Stomach (tissue), 9 donors: ENCODE data around the gene ITGB7. TPM values are rescaled to one million over a fixed set of nuclear protein-coding genes. Genes with fewer than 3 reads are reported as not detected.

Experiments used
- DNase-seq, 2 donors: peaks; one replicate each; pipeline versions ENCODE4 v3.0.0 to v3.0.0-alpha.2; 2013 to 2019
- H3K27ac ChIP-seq, 5 donors: fragments of 200-600 bp in 4 of 5; sonication (generic) in 4 of 5; one replicate each; pipeline ENCODE4 v1.5.1; 2013 to 2019; ENCODE audit warnings: mild to moderate bottlenecking in 1 of 5, moderate library complexity in 1 of 5
- H3K27me3 ChIP-seq, 3 donors: fragments of 200-600 bp; sonication (generic); one replicate each; pipeline ENCODE4 v1.5.1; 2017 to 2019; ENCODE audit warnings: mixed run types in 1 of 3
- H3K36me3 ChIP-seq, 4 donors: fragments of 200-600 bp; sonication (generic); 1 replicate in 3 of 4; 2 replicates in 1 of 4; pipeline ENCODE4 v1.5.1; 2016 to 2019
- H3K4me1 ChIP-seq, 4 donors: fragments of 200-600 bp; sonication (generic); one replicate each; pipeline ENCODE4 v1.5.1; 2016 to 2019
- H3K4me3 ChIP-seq, 4 donors: fragments of 200-600 bp; sonication (generic) in 3 of 4; one replicate each; pipeline ENCODE4 v1.5.1; 2016 to 2019; ENCODE audit warnings: mild to moderate bottlenecking in 1 of 4
- H3K9me3 ChIP-seq, 4 donors: fragments of 200-600 bp; sonication (generic); one replicate each; pipeline ENCODE4 v1.5.1; 2016 to 2019
- EP300 ChIP-seq: sonication (generic); formaldehyde crosslinking; IDR thresholded peaks from one replicate; pipeline ENCODE4 v1.6.1; 2017; ENCODE audit warnings: antibody characterized with exemption
- POLR2A ChIP-seq, 4 donors: fragments of 450-650 bp; IDR thresholded peaks; one replicate each; pipeline ENCODE4 v1.6.1; 2016; ENCODE audit warnings: antibody characterized with exemption in 4 of 4, control low read depth in 2 of 4, mild to moderate bottlenecking in 1 of 4, moderate library complexity in 1 of 4
- POLR2AphosphoS5 ChIP-seq, 3 donors: sonication (generic); formaldehyde crosslinking; IDR thresholded peaks; one replicate each; pipeline ENCODE4 v1.6.1; 2016; ENCODE audit warnings: antibody characterized with exemption in 3 of 3
- WGBS, 5 donors: extraction: QIAGEN DNeasy Blood & Tissue Kit in 3 of 5; methylation state at CpG; one replicate each; pipeline versions ENCODE4 v1.1.5 to v1.1.7; 2013 to 2018; 5-methylcytosine and 5-hydroxymethylcytosine counted together
- intact Hi-C: fragments of 100-400 bp; cut with DNase I; formaldehyde crosslinking; loops from one replicate; pipeline ENCODE4 v1.15.1; 2023; ENCODE audit warnings: low total_unique reads
- polyA plus RNA-seq, 3 donors: library from polyadenylated mRNA; stranded (reverse); fragments of 200-250 nt; gene quantifications; one replicate each; pipeline ENCODE4 v1.2.3, GENCODE V29; 2013
- total RNA-seq, 5 donors: library from RNA; depleted of rRNA; stranded (reverse); fragments of >200 nt; gene quantifications; one replicate each; pipeline versions ENCODE4 v1.1.0 to v1.2.3, GENCODE V29; 2014 to 2016
- TF ChIP-seq, protein P1 (sequence below), 7 experiments: fragments of 450-650 bp in 4 of 7; fragments of 200-600 bp in 3 of 7; sonication (generic) in 3 of 7; IDR thresholded peaks; one replicate each; pipeline ENCODE4 v1.5.1; 2016 to 2019; ENCODE audit warnings: antibody characterized with exemption in 7 of 7, control low read depth in 2 of 7, mild to moderate bottlenecking in 1 of 7
- donor health status: healthy with polysubstance abuse.
- donor health status: Bipolar disorder and iron deficiency.
- donor health status: healthy.

The ITGB7 gene
- total and polyA plus RNA-seq, 8 donors, result 0.56 to 29.5 (median 4.2) TPM; not detected in 2

- peaks cover 10 to 51% (median 43%) of the 10 kb centered on the region in 4 donors for H3K36me3 ChIP-seq
- no peaks in the 10 kb centered on the region for H3K27me3 ChIP-seq
- intact Hi-C loops, result no loop called here
- H3K4me3 ChIP-seq, result no peak overlapping the region
- H3K9me3 ChIP-seq, result no peaks in the 10 kb centered on the region
- 62 to 71% (median 70%) methylated on average over 9 to 10 of the region's 10 CpGs for WGBS, 5 donors
- TF ChIP-seq POLR2A (IDR thresholded peaks at IDR 0.05) (no peak), EP300 (no peak), POLR2AphosphoS5 (IDR thresholded peaks at IDR 0.05) (no peak)
- TF ChIP-seq, protein P1, sequence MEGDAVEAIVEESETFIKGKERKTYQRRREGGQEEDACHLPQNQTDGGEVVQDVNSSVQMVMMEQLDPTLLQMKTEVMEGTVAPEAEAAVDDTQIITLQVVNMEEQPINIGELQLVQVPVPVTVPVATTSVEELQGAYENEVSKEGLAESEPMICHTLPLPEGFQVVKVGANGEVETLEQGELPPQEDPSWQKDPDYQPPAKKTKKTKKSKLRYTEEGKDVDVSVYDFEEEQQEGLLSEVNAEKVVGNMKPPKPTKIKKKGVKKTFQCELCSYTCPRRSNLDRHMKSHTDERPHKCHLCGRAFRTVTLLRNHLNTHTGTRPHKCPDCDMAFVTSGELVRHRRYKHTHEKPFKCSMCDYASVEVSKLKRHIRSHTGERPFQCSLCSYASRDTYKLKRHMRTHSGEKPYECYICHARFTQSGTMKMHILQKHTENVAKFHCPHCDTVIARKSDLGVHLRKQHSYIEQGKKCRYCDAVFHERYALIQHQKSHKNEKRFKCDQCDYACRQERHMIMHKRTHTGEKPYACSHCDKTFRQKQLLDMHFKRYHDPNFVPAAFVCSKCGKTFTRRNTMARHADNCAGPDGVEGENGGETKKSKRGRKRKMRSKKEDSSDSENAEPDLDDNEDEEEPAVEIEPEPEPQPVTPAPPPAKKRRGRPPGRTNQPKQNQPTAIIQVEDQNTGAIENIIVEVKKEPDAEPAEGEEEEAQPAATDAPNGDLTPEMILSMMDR (IDR thresholded peaks at IDR 0.05), result no peak
- peaks cover 0 to 15% (median 12%) of the 10 kb centered on the region in 4 donors for H3K4me1 ChIP-seq
- no peak overlapping the region for H3K27ac ChIP-seq
- DNase-seq, result peak in 1 of 2 donors; percentile 17
Observed at GRCh38 chr12:53171725-53172329, 35.2 kb downstream of the ITGB7 start.

DNA sequence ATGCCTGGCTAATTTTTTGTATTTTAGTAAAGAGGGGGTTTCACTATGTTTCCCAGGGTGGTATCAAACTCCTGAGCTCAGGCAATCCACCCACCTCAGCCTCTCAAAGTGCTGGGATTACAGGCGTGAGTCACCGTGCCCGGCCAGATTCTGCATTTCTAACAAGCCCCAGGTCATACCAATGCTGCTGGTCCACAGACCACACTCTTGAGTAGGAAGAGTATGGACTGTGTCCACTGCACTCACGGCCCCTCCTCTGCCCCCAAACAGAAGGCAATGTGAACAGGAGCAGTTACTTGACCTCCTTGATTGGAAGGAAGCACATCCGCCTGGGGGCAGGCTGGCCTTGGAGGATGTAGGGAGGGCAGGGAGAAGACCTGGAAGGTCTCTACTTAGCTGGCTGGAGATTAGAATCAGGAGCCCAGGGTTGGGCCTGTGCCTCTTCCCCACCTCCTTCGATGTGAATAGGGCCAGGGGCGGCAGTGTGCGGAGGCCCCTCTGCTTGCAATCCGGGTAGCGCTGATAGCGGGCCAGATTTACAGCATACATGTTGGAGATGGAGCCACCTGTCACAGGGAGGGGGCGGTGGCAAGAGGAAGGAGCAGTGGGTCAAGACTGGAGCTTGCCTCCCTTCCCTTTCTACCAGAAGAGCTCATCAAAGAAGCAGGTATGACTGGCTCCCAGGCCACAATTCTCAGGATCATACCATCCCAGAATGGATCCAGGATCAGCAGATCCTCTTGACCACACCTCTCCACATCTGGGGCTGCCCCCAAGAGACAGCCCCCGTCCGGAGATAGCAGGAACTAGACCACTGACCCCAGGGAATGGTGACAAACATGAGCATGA, 36.0 kb downstream of the ITGB7 start:
- Histone ChIP-seq H3K36me3 (peaks cover 10 to 57% (median 44%) of the 10 kb centered on the region in 4 donors), H3K9me3 (no peaks in the 10 kb centered on the region), H3K27ac (no peak overlapping the region), H3K4me1 (peaks cover 0 to 15% (median 12%) of the 10 kb centered on the region in 4 donors), H3K27me3 (no peaks in the 10 kb centered on the region), H3K4me3 (no peak overlapping the region)
- DNase-seq, result peak in 1 of 2 donors; percentile 9
- 80 to 92% (median 83%) methylated on average over 14 of the region's 14 CpGs for WGBS, 5 donors
- intact Hi-C loops, result no loop called here
- no peak for TF ChIP-seq POLR2AphosphoS5 (IDR thresholded peaks at IDR 0.05)

DNA sequence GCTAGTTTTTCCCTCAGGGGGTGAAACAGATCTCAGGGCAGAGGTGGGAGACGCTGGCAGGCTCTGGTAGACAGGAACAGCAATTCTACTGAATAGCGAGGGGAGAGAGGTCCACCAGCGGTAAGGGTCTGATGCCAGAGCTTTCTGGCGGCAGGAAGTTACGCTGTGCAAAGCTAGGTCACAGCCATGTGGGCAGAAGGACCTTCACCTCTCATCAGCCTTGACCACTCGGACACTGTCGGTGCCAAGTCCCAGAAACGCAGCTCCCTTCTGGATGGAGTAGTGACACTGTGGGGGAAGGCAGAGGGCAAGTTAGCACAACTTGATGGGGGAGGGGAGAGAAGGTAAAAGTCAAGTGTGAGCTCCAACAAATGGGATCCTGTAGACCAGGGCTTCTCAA, 36.8 kb downstream of the ITGB7 start:
- H3K4me3 ChIP-seq, result no peak overlapping the region
- WGBS, 5 donors, result 90 to 95% (median 92%) methylated on average over 8 of the region's 8 CpGs
- no peak overlapping the region for H3K27ac ChIP-seq
- peak in 1 of 2 donors; percentile 13 for DNase-seq
- intact Hi-C loops, result no loop called here
- TF ChIP-seq EP300 (no peak), POLR2A (IDR thresholded peaks at IDR 0.05) (no peak), POLR2AphosphoS5 (IDR thresholded peaks at IDR 0.05) (no peak)
- TF ChIP-seq, protein P1 (IDR thresholded peaks at IDR 0.05), result no peak
- H3K9me3 ChIP-seq, result no peaks in the 10 kb centered on the region
- H3K36me3 ChIP-seq, result peaks cover 10 to 64% (median 44%) of the 10 kb centered on the region in 4 donors
- peaks cover 0 to 9% (median 6%) of the 10 kb centered on the region in 4 donors for H3K4me1 ChIP-seq
- H3K27me3 ChIP-seq, result no peaks in the 10 kb centered on the region

DNA sequence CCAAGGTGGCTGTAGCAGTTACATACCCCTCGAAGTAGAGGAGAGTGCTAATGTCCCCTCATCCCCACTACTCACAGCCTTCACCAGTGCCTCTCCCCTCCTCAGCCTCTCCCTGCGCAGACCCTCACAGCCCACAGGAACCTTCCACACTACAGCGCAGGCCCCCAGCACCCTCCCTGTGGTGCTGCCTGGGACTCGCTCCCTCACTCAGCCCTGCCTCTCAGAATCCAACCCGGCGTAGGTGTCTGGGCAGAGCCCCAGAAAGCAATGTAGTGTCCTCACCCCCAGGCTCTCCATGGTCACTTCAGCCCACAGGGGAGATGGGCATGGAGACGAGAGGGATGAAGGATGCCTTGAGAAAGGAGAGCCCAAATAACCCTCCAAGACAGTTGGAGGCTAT, 37.4 kb downstream of the ITGB7 start:
- TF ChIP-seq EP300, result no peak
- TF ChIP-seq, protein P1 (IDR thresholded peaks at IDR 0.05), result no peak
- no peak for TF ChIP-seq POLR2AphosphoS5 (IDR thresholded peaks at IDR 0.05)
- no peak for TF ChIP-seq POLR2A (IDR thresholded peaks at IDR 0.05)
- Histone ChIP-seq H3K27me3 (no peaks in the 10 kb centered on the region), H3K4me3 (no peak overlapping the region), H3K36me3 (peaks cover 10 to 64% (median 44%) of the 10 kb centered on the region in 4 donors), H3K9me3 (no peaks in the 10 kb centered on the region), H3K4me1 (peaks cover 0 to 3% (median under 1%) of the 10 kb centered on the region in 4 donors), H3K27ac (no peak overlapping the region)
- DNase-seq, result peak in 1 of 2 donors; percentile 9
- intact Hi-C loops, result no loop called here
- 90 to 98% (median 95%) methylated on average over 7 of the region's 7 CpGs for WGBS, 5 donors
